Psoas muscle (tissue), 8 donors: Measurements from ENCODE around the gene PICALM. TPM values are rescaled to one million over a fixed set of nuclear protein-coding genes. Genes with fewer than 3 reads are reported as not detected.

Experiments used
- ATAC-seq, 4 donors: fragments of 200-7000 bp; cut with Tn5 transposase; one replicate each; pipeline ENCODE4 v1.9.1; 2020; ENCODE audit warnings: moderate library complexity in 3 of 4, mild to moderate bottlenecking in 2 of 4
- DNase-seq, 2 donors: peaks; one replicate each; pipeline ENCODE4 v3.0.0-alpha.2; 2020
- H3K27ac ChIP-seq: fragments of 200-600 bp; one replicate; pipeline ENCODE4 v1.8.0; 2022
- H3K27me3 ChIP-seq, 3 donors: fragments of 200-600 bp in 1 of 3; one replicate each; pipeline versions ENCODE4 v1.6.1 to v1.8.0; 2013 to 2022; ENCODE audit warnings: low read length in 2 of 3, mild to moderate bottlenecking in 2 of 3, moderate library complexity in 1 of 3; ENCODE audit not compliant: insufficient read depth in 3 of 3
- H3K36me3 ChIP-seq, 2 donors: fragments of 200-600 bp in 1 of 2; one replicate each; pipeline versions ENCODE4 v1.6.1 to v1.8.0; 2013 to 2022; ENCODE audit warnings: low read depth in 1 of 2, mild to moderate bottlenecking in 1 of 2, moderate library complexity in 1 of 2; ENCODE audit not compliant: insufficient read depth in 1 of 2
- H3K4me1 ChIP-seq: fragments of 200-600 bp; one replicate; pipeline ENCODE4 v1.8.0; 2022
- H3K4me3 ChIP-seq: fragments of 200-600 bp; one replicate; pipeline ENCODE4 v1.8.0; 2022; ENCODE audit warnings: mild to moderate bottlenecking
- H3K9me3 ChIP-seq: fragments of 200-600 bp; one replicate; pipeline ENCODE4 v1.8.0; 2022
- CTCF ChIP-seq: fragments of 200-600 bp; IDR thresholded peaks from one replicate; pipeline ENCODE4 v1.8.0; 2022; ENCODE audit warnings: antibody characterized with exemption
- WGBS, 3 donors: extraction: QIAGEN DNeasy Blood & Tissue Kit; methylation state at CpG; one replicate each; pipeline versions ENCODE4 v1.1.6 to v1.1.7; 2013; 5-methylcytosine and 5-hydroxymethylcytosine counted together
- intact Hi-C, 2 donors: fragments of 100-400 bp; cut with DNase I; formaldehyde crosslinking; loops; one replicate each; pipeline versions ENCODE4 v1.11.0 to v1.14.2; 2022
- polyA plus RNA-seq, 3 donors: library from polyadenylated mRNA; stranded (reverse); fragments of 200-250 nt; gene quantifications; one replicate each; pipeline ENCODE4 v1.2.3, GENCODE V29; 2013
- total RNA-seq, 4 donors: library from RNA; stranded (reverse); fragmentation: NEBNext Ultra II Directional in 2 of 4; extraction: Animal tissue kit (Norgen Biotek cat#: 25700) in 2 of 4; gene quantifications; one replicate each; pipeline versions ENCODE4 v1.2.1 to v1.2.4, GENCODE V29; 2021 to 2023
- donor health status: healthy with polysubstance abuse.
- donor health status: DM: no; HTN: no; CAD: no; lungs with moderate emphysema.
- donor health status: Bipolar disorder and iron deficiency.
- donor health status: healthy.
- donor health status: DM: yes; HTN: yes; CAD: no.
- donor health status: DM: no; HTN: no; CAD: no.
- donor health status: DM: no; HTN: no; CAD: no.
- donor health status: DM: yes; HTN: yes; CAD: no.

PICALM gene
- total and polyA plus RNA-seq, 7 donors: 42.0 to 123 (median 89.1) TPM

DNA sequence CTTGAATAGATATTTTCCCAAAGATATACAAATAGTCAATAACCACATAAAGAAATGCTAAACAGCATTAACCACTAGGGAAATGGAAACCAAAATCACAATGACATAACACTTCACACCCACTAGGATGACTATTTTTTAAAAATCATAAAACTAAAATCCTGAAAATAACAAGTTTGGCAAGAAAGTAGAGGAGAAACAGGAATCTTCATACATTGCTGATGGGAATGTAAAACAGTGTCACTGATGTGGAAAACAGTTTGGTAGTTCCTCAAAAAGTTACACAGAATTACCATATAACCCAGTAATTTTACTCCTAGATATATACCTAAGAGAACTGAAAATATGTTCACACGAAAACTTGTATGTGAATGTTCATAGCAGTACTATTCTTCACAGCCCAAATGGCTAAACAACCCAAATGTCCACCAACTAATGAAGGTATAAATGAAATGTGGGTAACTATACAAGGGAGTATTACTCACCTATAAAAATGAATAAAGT lies 12.5 kb downstream of the PICALM start:
- no peak for TF ChIP-seq CTCF
- Histone ChIP-seq H3K36me3 (no peaks in the 10 kb centered on the region), H3K27ac (no peak overlapping the region), H3K9me3 (no peaks in the 10 kb centered on the region), H3K4me3 (no peak overlapping the region), H3K4me1 (peaks cover 77% of the 10 kb centered on the region), H3K27me3 (no peaks in the 10 kb centered on the region)
- 77 to 95% (median 91%) methylated on average over 1 of the region's 1 CpG for WGBS, 3 donors
- intact Hi-C loops: no loop called here
- no peak for DNase-seq
- ATAC-seq: no peak

DNA sequence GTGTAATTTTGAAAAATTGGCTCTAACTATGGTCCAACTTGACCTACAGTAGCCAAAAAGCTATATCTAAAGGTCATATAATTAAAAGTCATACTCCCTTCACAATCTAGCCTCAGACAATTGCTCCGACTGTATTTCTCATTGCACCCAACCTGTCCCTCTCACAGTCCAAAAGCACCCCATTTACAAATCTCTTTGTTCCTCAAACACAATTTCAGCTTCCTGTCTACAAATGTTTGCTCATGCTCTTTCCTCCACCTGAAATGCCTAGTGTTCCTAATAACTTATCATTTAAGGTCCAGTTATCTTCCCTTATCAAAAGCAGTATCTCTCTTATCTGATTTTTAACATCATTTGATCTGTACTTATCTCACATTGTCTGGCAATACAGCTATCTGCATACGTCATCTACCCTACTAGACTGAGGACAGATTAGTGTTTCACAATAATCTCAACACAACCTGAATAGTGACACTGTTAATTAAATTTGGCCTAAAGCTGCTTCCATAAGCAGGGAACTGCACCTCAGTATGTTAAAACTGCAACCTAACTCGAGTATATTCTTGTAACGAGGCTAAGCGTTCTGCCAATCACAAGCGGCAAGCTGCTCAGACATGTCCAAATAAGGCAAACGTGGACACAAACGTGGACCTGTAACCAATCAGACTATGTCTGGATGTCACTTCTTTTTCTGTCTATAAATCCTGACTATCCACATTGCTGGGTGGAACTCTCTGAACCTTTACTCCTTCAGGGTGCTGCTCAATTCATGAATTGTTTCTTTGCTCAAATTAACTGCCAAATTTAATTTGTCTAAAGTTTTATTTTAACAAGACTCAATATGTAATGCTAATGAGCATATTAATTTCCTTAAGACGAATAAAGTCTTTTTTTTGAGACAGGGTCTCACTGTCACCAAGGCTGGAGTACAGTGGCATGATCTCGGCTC lies 15.9 kb downstream of the PICALM start:
- TF ChIP-seq CTCF: no peak
- intact Hi-C loops: no loop called here
- peaks cover 55% of the 10 kb centered on the region for H3K4me1 ChIP-seq
- H3K27ac ChIP-seq: peak overlapping the region; percentile 34
- ATAC-seq (peak in 2 of 4 donors; percentile 7 to 17), DNase-seq (no peak)
- H3K36me3 ChIP-seq: no peaks in the 10 kb centered on the region
- no peaks in the 10 kb centered on the region for H3K9me3 ChIP-seq
- WGBS, 3 donors: 74 to 84% (median 75%) methylated on average over 10 of the region's 10 CpGs
- no peaks in the 10 kb centered on the region for H3K27me3 ChIP-seq
- no peak overlapping the region for H3K4me3 ChIP-seq

GRCh38 chr11:86050196-86050709 lies 18.6 kb downstream of the PICALM start:
- no peak for ATAC-seq
- no peaks in the 10 kb centered on the region for H3K27me3 ChIP-seq
- H3K4me3 ChIP-seq: no peak overlapping the region
- DNase-seq: no peak
- H3K4me1 ChIP-seq: peaks cover 70% of the 10 kb centered on the region
- TF ChIP-seq CTCF: no peak
- H3K9me3 ChIP-seq: no peaks in the 10 kb centered on the region
- intact Hi-C loops: no loop called here
- no peak overlapping the region for H3K27ac ChIP-seq
- H3K36me3 ChIP-seq: no peaks in the 10 kb centered on the region

- Histone ChIP-seq H3K4me1 (peaks cover 75% of the 10 kb centered on the region), H3K9me3 (no peaks in the 10 kb centered on the region), H3K27ac (peak overlapping the region; percentile 38), H3K4me3 (no peak overlapping the region), H3K36me3 (no peaks in the 10 kb centered on the region), H3K27me3 (no peaks in the 10 kb centered on the region)
- intact Hi-C loops: no loop called here
- 73 to 87% (median 79%) methylated on average over 10 of the region's 10 CpGs for WGBS, 3 donors
- no peak for TF ChIP-seq CTCF
- DNase-seq (no peak), ATAC-seq (peak in 3 of 4 donors; percentile 39 to 68 (median 60))
These were observed 21.5 kb downstream of the PICALM start for GRCh38 chr11:86047275-86047991.
